Neural crest cell (in vitro differentiated cells): ENCODE measurements around the gene UBTF. TPM values are rescaled to one million over a fixed set of nuclear protein-coding genes. Genes with fewer than 3 reads are reported as not detected.

Source experiments
- DNase-seq: peaks from one replicate; pipeline ENCODE4 v3.0.0; 2021; ENCODE audit warnings: low read depth, mixed read lengths, low spot score
- H3K27ac Mint-ChIP-seq: one replicate; pipeline ENCODE4 v1.8.0; 2021; ENCODE audit warnings: mild to moderate bottlenecking, mixed read lengths; ENCODE audit not compliant: unreplicated experiment
- H3K27me3 Mint-ChIP-seq: 2 replicates; pipeline ENCODE4 v1.8.0; 2021; ENCODE audit warnings: low read depth, mild to moderate bottlenecking, mixed read lengths
- H3K36me3 Mint-ChIP-seq: 2 replicates; pipeline ENCODE4 v1.8.0; 2021; ENCODE audit warnings: low read depth, mild to moderate bottlenecking, mixed read lengths
- H3K4me1 Mint-ChIP-seq: 2 replicates; pipeline ENCODE4 v1.8.0; 2021; ENCODE audit warnings: mixed read lengths
- H3K4me3 Mint-ChIP-seq: one replicate; pipeline ENCODE4 v1.8.0; 2021; ENCODE audit warnings: mild to moderate bottlenecking, mixed read lengths
- H3K9me3 Mint-ChIP-seq: 2 replicates; pipeline ENCODE4 v1.8.0; 2021; ENCODE audit warnings: mixed read lengths
- total RNA-seq: library from RNA; stranded (reverse); gene quantifications from 2 replicates; pipeline ENCODE4 v1.2.1, GENCODE V29; 2021
- TF ChIP-seq, protein P1 (sequence below): fragments of 200-600 bp; sonication (generic); conservative IDR thresholded peaks from 2 replicates; pipeline ENCODE4 v1.5.0; 2021; ENCODE audit warnings: antibody characterized with exemption, mild to moderate bottlenecking

UBTF gene
- total RNA-seq, 1 donor from 2014 or later, result 106 TPM

DNA sequence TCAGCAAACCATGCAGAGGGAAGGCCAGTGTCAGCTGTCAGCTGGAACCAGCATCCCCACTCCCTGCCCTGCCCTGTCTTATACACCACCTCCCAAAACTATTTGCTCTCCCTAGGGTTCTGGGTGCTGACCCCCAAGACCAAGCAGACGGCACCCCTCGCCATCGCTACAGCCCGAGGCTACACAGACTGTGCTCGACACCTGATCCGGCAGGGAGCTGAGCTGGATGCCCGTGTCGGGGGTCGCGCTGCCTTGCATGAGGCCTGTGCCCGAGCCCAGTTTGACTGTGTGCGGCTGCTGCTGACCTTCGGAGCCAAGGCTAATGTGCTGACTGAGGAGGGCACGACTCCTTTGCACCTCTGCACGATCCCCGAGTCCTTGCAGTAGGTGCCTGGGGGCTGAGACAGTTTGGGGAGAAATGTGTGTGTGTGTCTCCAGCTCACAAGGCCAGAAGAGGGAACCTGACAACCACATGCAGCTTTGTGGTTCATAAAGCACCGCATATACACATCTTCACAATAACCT is 47.5 kb downstream of the UBTF start:
- H3K27ac Mint-ChIP-seq, result no peak overlapping the region
- H3K9me3 Mint-ChIP-seq, result no peaks in the 10 kb centered on the region
- H3K4me1 Mint-ChIP-seq, result peaks cover 23% of the 10 kb centered on the region
- H3K36me3 Mint-ChIP-seq, result peaks cover 6% of the 10 kb centered on the region
- no peaks in the 10 kb centered on the region for H3K27me3 Mint-ChIP-seq
- DNase-seq, result no peak
- TF ChIP-seq, protein P1, sequence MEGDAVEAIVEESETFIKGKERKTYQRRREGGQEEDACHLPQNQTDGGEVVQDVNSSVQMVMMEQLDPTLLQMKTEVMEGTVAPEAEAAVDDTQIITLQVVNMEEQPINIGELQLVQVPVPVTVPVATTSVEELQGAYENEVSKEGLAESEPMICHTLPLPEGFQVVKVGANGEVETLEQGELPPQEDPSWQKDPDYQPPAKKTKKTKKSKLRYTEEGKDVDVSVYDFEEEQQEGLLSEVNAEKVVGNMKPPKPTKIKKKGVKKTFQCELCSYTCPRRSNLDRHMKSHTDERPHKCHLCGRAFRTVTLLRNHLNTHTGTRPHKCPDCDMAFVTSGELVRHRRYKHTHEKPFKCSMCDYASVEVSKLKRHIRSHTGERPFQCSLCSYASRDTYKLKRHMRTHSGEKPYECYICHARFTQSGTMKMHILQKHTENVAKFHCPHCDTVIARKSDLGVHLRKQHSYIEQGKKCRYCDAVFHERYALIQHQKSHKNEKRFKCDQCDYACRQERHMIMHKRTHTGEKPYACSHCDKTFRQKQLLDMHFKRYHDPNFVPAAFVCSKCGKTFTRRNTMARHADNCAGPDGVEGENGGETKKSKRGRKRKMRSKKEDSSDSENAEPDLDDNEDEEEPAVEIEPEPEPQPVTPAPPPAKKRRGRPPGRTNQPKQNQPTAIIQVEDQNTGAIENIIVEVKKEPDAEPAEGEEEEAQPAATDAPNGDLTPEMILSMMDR, result no peak
- peak overlapping the region; percentile 34 for H3K4me3 Mint-ChIP-seq

DNA sequence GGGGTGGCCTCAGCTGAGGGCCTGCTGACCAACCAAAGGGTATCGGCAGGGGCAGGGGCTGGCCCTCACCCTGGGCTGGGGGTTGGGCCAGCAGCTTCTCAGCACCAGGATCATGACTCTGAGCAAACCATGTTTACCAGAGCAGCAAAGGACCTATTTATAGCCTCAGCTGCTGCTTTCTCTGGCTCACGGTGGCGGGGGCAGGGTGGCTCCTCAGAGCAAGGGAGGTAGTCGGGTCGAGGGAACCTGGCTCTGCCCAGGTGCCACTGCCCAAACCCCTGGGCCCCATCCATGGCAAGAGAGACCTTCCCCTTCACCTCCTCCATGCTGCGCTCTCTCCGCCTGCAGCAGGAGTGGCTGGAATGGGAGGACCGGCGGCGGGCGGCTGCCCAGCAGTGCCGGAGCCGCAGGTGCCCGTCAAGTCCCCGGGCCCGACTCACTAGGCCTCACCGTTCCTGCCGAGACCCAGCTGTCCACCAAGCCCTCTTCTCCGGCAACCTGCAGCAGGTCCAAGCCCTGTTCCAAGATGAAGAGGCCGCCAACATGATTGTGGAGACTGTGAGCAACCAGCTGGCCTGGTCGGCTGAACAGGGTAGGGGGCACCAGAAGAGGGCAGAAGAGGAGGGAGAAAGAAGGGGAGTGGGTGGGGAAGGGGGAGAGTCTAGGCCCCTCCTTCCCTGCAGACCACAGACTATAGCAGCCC is 48.8 kb downstream of the UBTF start, which contains the start of gene ASB16:
TSS of gene ASB16 (plus strand) at position 206 of the 703 bp plus-strand sequence. CDS start at position 292, 86 bp downstream.
- TF ChIP-seq, protein P1, result no peak
- Mint-ChIP-seq H3K4me1 (peaks cover 23% of the 10 kb centered on the region), H3K27ac (no peak within 1 kb of the TSS), H3K27me3 (no peaks in the 10 kb centered on the region), H3K36me3 (peaks cover 2% of the 10 kb centered on the region), H3K4me3 (peak within 1 kb of the TSS; percentile 38), H3K9me3 (no peaks in the 10 kb centered on the region)
- no peak for DNase-seq

DNA sequence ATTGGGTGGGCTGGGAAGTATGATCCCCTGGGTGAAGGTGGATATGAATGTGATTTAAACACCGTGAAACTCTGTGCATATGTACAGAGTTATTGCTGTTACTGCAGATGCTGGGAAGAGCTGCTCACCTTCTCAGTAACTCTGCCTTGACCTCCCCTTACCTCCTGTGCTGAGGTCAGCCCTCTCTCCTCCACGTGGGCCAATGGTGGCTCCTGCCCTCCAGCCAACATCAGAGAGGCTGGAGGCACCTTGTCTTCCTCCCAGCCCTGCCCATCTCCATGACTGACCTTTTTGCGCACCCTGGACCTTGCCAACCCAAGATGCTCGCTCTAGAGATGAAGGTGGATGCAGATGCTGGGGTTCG is 49.4 kb downstream of the UBTF start:
- DNase-seq, result no peak
- H3K36me3 Mint-ChIP-seq, result no peaks in the 10 kb centered on the region
- H3K9me3 Mint-ChIP-seq, result no peaks in the 10 kb centered on the region
- peaks cover 23% of the 10 kb centered on the region for H3K4me1 Mint-ChIP-seq
- TF ChIP-seq, protein P1, result no peak
- no peak overlapping the region for H3K27ac Mint-ChIP-seq
- H3K4me3 Mint-ChIP-seq, result peak overlapping the region; percentile 38
- H3K27me3 Mint-ChIP-seq, result no peaks in the 10 kb centered on the region

DNA sequence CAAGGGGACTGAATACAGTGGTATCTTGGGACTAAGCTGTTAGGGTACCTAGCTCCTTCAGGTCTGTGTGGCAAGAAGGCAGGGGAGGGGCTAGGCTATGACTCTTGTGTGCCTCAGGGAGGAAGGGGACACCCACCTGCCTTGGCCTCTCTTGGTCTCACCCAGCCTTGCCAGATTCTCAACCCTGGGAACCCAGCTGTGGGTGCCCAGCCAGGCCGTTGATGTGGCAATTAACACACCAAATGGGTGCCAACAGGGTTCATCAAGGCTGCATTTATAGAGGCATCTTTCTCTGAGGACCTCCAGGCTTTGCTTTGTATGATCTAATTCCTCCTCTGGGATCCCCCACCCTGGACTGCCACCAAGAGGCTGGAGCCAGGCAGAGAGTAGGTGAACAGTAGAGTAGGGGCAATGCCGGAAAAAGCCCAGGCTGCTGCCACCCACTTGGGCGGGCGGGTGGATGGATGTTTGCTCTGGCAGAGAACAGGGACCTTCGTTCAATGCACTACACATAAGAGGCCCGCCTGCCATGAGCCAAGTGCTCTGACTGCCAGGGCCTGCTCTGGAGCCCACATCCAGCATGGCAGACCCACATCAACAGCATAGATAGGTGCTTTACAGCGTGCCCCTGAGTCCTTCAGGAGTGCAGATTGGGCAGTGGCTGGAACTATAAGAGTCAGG is 52.2 kb downstream of the UBTF start:
- TF ChIP-seq, protein P1, result no peak
- Mint-ChIP-seq H3K9me3 (no peaks in the 10 kb centered on the region), H3K4me3 (no peak overlapping the region), H3K27ac (no peak overlapping the region), H3K27me3 (no peaks in the 10 kb centered on the region), H3K4me1 (peaks cover 23% of the 10 kb centered on the region), H3K36me3 (peaks cover 3% of the 10 kb centered on the region)
- no peak for DNase-seq

DNA sequence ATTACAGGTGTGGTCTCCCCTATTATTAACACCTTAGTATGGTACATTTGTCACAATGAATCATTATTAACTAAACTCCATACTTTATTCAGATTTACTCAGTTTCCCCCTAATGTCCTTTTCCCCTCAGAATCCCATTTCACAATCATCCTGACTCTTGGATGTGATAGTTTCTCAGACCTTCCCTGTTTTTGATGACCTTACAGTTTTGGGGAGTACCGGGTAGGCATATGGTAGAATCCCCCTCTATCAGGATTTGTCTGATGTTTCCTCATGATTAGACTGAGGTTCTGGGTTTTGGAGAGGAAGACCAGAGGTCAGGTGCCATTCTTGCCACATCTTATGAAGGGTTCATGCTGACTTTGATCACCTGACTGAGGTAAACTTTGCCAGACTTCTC is 55.0 kb downstream of the UBTF start:
- peaks cover 11% of the 10 kb centered on the region for H3K4me1 Mint-ChIP-seq
- TF ChIP-seq, protein P1, result no peak
- no peak overlapping the region for H3K4me3 Mint-ChIP-seq
- no peak for DNase-seq
- H3K27ac Mint-ChIP-seq, result peak overlapping the region; percentile 4
- no peaks in the 10 kb centered on the region for H3K9me3 Mint-ChIP-seq
- no peaks in the 10 kb centered on the region for H3K27me3 Mint-ChIP-seq
- peaks cover 3% of the 10 kb centered on the region for H3K36me3 Mint-ChIP-seq
